Measurements from ENCODE around the gene UCN.

UCN gene

GRCh38 chr2:27258051-27258450 lies 50.2 kb downstream of the UCN start:
- no peak for DNase-seq

Measured in fibroblast of skin of scalp (primary cell).